ENCODE results near the gene ESYT3. TPM values are rescaled to one million over a fixed set of nuclear protein-coding genes. Genes with fewer than 3 reads are reported as not detected.

The ESYT3 gene
- total and polyA plus RNA-seq, 2 donors (not counting 1 experiment from before 2014, with no cell fraction given), result 0.17 TPM; not detected in 1

DNA sequence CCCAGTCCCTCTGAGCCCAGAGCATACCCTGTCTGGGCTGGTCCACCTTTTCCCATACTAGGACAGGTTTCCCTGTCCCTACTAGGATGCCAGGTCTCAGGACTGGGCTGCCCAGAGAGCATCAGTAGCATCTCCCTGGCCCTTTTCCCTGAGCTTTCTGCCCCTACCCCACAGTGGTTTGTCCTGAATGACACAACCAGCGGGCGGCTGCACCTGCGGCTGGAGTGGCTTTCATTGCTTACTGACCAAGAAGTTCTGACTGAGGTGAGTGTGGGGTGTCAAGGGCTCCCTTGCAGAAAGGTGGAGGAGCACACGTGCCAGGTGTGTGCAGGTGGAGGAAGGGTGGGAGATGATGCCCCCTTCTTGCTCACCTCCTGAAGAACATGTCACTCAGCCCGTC is 33.5 kb downstream of the ESYT3 start:
- Histone ChIP-seq H3K4me1 (ENCODE audit: control insufficient read depth, extremely low read depth, insufficient read depth, low read length) (no peaks in the 10 kb centered on the region), H3K36me3 (ENCODE audit: control insufficient read depth, insufficient read depth, low read length) (no peaks in the 10 kb centered on the region), H3K79me2 (ENCODE audit: control insufficient read depth, insufficient read depth, low read length) (no peaks in the 10 kb centered on the region), H3K4me3 (replicated peaks in 1 of 4; ENCODE audit: control extremely low read depth in 1 of 4, insufficient read depth in 1 of 4, low read depth in 3 of 4, low read length in 4 of 4) (no peak overlapping the region), H3K27ac (ENCODE audit: insufficient read depth, low read length) (no peak overlapping the region), H2AFZ (ENCODE audit: low read length) (no peak overlapping the region), H4K20me1 (ENCODE audit: control insufficient read depth, extremely low read depth, insufficient read depth, low read length) (no peaks in the 10 kb centered on the region), H3K4me2 (ENCODE audit: extremely low read depth, insufficient read depth, low read length) (no peak overlapping the region), H3K27me3 (ENCODE audit: control insufficient read depth, insufficient read depth, low read length) (no peaks in the 10 kb centered on the region), H3K9ac (ENCODE audit: insufficient read depth, low read length) (no peak overlapping the region), H3K9me3 (ENCODE audit: control insufficient read depth, insufficient read depth, low read depth, low read length) (no peaks in the 10 kb centered on the region)
- no peak for DNase-seq (ENCODE audit: low read depth in 2 of 2)
- TF ChIP-seq, protein P1, sequence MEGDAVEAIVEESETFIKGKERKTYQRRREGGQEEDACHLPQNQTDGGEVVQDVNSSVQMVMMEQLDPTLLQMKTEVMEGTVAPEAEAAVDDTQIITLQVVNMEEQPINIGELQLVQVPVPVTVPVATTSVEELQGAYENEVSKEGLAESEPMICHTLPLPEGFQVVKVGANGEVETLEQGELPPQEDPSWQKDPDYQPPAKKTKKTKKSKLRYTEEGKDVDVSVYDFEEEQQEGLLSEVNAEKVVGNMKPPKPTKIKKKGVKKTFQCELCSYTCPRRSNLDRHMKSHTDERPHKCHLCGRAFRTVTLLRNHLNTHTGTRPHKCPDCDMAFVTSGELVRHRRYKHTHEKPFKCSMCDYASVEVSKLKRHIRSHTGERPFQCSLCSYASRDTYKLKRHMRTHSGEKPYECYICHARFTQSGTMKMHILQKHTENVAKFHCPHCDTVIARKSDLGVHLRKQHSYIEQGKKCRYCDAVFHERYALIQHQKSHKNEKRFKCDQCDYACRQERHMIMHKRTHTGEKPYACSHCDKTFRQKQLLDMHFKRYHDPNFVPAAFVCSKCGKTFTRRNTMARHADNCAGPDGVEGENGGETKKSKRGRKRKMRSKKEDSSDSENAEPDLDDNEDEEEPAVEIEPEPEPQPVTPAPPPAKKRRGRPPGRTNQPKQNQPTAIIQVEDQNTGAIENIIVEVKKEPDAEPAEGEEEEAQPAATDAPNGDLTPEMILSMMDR (conservative IDR thresholded peaks at IDR 0.05 in 1 of 2, IDR thresholded peaks at IDR 0.05 in 1 of 2; ENCODE audit: low read depth in 1 of 2, low read length in 2 of 2), result no peak
- TF ChIP-seq EZH2 (IDR thresholded peaks at IDR 0.05; ENCODE audit: low read length, missing control alignments), result no peak

DNA sequence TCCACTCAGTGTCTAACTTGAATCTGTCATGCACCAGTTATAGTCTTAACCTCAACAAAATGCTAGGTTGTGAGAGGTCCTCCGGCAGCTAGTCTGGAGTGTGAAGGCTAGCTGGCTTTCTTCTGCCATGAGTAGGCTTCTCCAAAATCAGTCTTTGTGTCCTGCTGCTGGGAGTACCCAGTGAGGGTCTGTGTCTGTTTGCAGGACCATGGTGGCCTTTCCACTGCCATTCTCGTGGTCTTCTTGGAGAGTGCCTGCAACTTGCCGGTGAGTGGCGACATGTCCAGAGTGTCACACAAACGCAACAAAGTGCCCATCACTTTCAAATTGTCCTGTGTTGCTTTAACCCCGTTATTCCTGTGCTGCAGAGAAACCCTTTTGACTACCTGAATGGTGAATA is 34.0 kb downstream of the ESYT3 start:
- Histone ChIP-seq H3K36me3 (ENCODE audit: control insufficient read depth, insufficient read depth, low read length) (no peaks in the 10 kb centered on the region), H3K27me3 (ENCODE audit: control insufficient read depth, insufficient read depth, low read length) (no peaks in the 10 kb centered on the region), H3K27ac (ENCODE audit: insufficient read depth, low read length) (no peak overlapping the region), H3K4me1 (ENCODE audit: control insufficient read depth, extremely low read depth, insufficient read depth, low read length) (no peaks in the 10 kb centered on the region), H3K4me2 (ENCODE audit: extremely low read depth, insufficient read depth, low read length) (no peak overlapping the region), H2AFZ (ENCODE audit: low read length) (no peak overlapping the region), H4K20me1 (ENCODE audit: control insufficient read depth, extremely low read depth, insufficient read depth, low read length) (no peaks in the 10 kb centered on the region), H3K9ac (ENCODE audit: insufficient read depth, low read length) (no peak overlapping the region), H3K79me2 (ENCODE audit: control insufficient read depth, insufficient read depth, low read length) (no peaks in the 10 kb centered on the region), H3K4me3 (replicated peaks in 1 of 4; ENCODE audit: control extremely low read depth in 1 of 4, insufficient read depth in 1 of 4, low read depth in 3 of 4, low read length in 4 of 4) (no peak overlapping the region), H3K9me3 (ENCODE audit: control insufficient read depth, insufficient read depth, low read depth, low read length) (no peaks in the 10 kb centered on the region)
- DNase-seq (ENCODE audit: low read depth in 2 of 2), result no peak
- TF ChIP-seq, protein P1 (conservative IDR thresholded peaks at IDR 0.05 in 1 of 2, IDR thresholded peaks at IDR 0.05 in 1 of 2; ENCODE audit: low read depth in 1 of 2, low read length in 2 of 2), result no peak
- TF ChIP-seq EZH2 (IDR thresholded peaks at IDR 0.05; ENCODE audit: low read length, missing control alignments), result no peak

DNA sequence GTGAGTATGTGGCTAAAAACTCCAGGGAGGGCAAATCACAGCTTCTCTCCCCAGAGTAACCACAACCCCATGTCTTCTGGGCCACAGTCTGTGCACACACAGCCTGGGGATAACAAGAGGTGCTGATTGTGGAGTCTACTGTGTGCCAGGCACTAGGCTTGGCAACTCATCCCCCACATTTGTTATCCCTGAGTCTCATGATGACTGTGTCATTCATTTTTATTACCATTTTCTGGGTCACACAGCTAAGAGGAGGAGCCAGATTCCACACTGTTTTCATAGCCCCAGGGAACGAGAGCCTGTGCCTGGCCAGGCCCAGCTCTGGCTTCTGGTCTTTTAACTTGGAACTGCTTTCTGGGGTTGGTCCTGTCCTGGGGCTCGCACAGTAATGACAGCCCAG is 34.5 kb downstream of the ESYT3 start:
- H2AFZ ChIP-seq (ENCODE audit: low read length), result no peak overlapping the region

More for the DNA sequence above, 34.5 kb downstream of the ESYT3 start:
- Histone ChIP-seq H3K4me3 (replicated peaks in 1 of 4; ENCODE audit: control extremely low read depth in 1 of 4, insufficient read depth in 1 of 4, low read depth in 3 of 4, low read length in 4 of 4) (no peak overlapping the region), H3K36me3 (ENCODE audit: control insufficient read depth, insufficient read depth, low read length) (no peaks in the 10 kb centered on the region), H3K4me1 (ENCODE audit: control insufficient read depth, extremely low read depth, insufficient read depth, low read length) (no peaks in the 10 kb centered on the region), H3K9ac (ENCODE audit: insufficient read depth, low read length) (no peak overlapping the region), H3K9me3 (ENCODE audit: control insufficient read depth, insufficient read depth, low read depth, low read length) (no peaks in the 10 kb centered on the region), H3K27ac (ENCODE audit: insufficient read depth, low read length) (no peak overlapping the region), H3K79me2 (ENCODE audit: control insufficient read depth, insufficient read depth, low read length) (no peaks in the 10 kb centered on the region), H3K27me3 (ENCODE audit: control insufficient read depth, insufficient read depth, low read length) (no peaks in the 10 kb centered on the region), H4K20me1 (ENCODE audit: control insufficient read depth, extremely low read depth, insufficient read depth, low read length) (no peaks in the 10 kb centered on the region), H3K4me2 (ENCODE audit: extremely low read depth, insufficient read depth, low read length) (no peak overlapping the region)
- DNase-seq (ENCODE audit: low read depth in 2 of 2), result no peak
- TF ChIP-seq, protein P1 (conservative IDR thresholded peaks at IDR 0.05 in 1 of 2, IDR thresholded peaks at IDR 0.05 in 1 of 2; ENCODE audit: low read depth in 1 of 2, low read length in 2 of 2), result no peak
- no peak for TF ChIP-seq EZH2 (IDR thresholded peaks at IDR 0.05; ENCODE audit: low read length, missing control alignments)

All from fibroblast of lung (primary cell).